ENCODE results near the gene DNAH7. TPM values are rescaled to one million over a fixed set of nuclear protein-coding genes. Genes with fewer than 3 reads are reported as not detected.

DNAH7 gene
- total and polyA plus RNA-seq, 2 donors (not counting 3 experiments of a cell fraction or from before 2014, with no cell fraction given), result 0.15 to 0.24 TPM

GRCh38 chr2:195716466-195716865 is 352.2 kb downstream of the DNAH7 start:
- CTCF ChIA-PET, result no interaction called here
- dilution Hi-C loops (cut with MboI; ENCODE audit: extremely low pct_ligation_motif_present, low sequenced_read_pairs), result no loop called here
- H4K20me1 ChIP-seq (replicated peaks; ENCODE audit: control insufficient read depth, extremely low read depth, insufficient read depth, low read length), result no peaks in the 10 kb centered on the region

More at GRCh38 chr2:195716466-195716865, 352.2 kb downstream of the DNAH7 start:
- intact Hi-C loops (cut with micrococcal nuclease), result no loop called here
- Histone ChIP-seq H3K27ac (ENCODE audit: insufficient read depth, low read depth, low read length) (no peak overlapping the region), H3K79me2 (ENCODE audit: control insufficient read depth, insufficient read depth, low read length) (no peaks in the 10 kb centered on the region), H3K9ac (replicated peaks; ENCODE audit: extremely low read depth, insufficient read depth, low read length) (no peak overlapping the region), H3K36me3 (ENCODE audit: control insufficient read depth in 2 of 2, extremely low read depth in 1 of 2, insufficient read depth in 2 of 2, low read length in 2 of 2) (no peaks in the 10 kb centered on the region), H3K27me3 (ENCODE audit: control insufficient read depth in 2 of 2, insufficient read depth in 2 of 2, low read length in 2 of 2) (no peaks in the 10 kb centered on the region), H3K4me1 (ENCODE audit: control insufficient read depth, extremely low read depth, insufficient read depth, low read length) (no peaks in the 10 kb centered on the region), H3K9me3 (replicated peaks; ENCODE audit: control insufficient read depth, insufficient read depth, low read length) (no peaks in the 10 kb centered on the region), H3K9me1 (replicated peaks; ENCODE audit: control insufficient read depth, extremely low read depth, insufficient read depth, low read length) (peaks cover 6% of the 10 kb centered on the region), H2AFZ (ENCODE audit: low read depth, low read length) (no peak overlapping the region), H3K4me2 (ENCODE audit: insufficient read depth, low read length) (no peak overlapping the region), H3K4me3 (replicated peaks in 1 of 3; ENCODE audit: insufficient read depth in 1 of 3, low read depth in 1 of 3, low read length in 3 of 3) (no peak overlapping the region)
- no peak for DNase-seq (ENCODE audit: low read depth, low spot score)
- TF ChIP-seq POLR2A (IDR thresholded peaks at IDR 0.05; ENCODE audit: low read depth, low read length) (no peak), JUN (IDR thresholded peaks at IDR 0.05; ENCODE audit: borderline replicate concordance, insufficient read depth, insufficient read length, low read depth) (no peak), POLR2AphosphoS5 (IDR thresholded peaks at IDR 0.05; ENCODE audit: insufficient read depth, low read depth, low read length) (no peak), MAX (IDR thresholded peaks at IDR 0.05; ENCODE audit: insufficient read depth, insufficient read length) (no peak), EZH2 (IDR thresholded peaks at IDR 0.05; ENCODE audit: borderline replicate concordance, low read depth, low read length, severe bottlenecking) (no peak), FOS (IDR thresholded peaks at IDR 0.05; ENCODE audit: borderline replicate concordance, insufficient read depth, low read length) (no peak), GATA2 (IDR thresholded peaks at IDR 0.05; ENCODE audit: insufficient read depth, insufficient read length, low read depth, low read length) (no peak), MYC (IDR thresholded peaks at IDR 0.05; ENCODE audit: low read depth, low read length) (no peak)
- TF ChIP-seq, protein P1, sequence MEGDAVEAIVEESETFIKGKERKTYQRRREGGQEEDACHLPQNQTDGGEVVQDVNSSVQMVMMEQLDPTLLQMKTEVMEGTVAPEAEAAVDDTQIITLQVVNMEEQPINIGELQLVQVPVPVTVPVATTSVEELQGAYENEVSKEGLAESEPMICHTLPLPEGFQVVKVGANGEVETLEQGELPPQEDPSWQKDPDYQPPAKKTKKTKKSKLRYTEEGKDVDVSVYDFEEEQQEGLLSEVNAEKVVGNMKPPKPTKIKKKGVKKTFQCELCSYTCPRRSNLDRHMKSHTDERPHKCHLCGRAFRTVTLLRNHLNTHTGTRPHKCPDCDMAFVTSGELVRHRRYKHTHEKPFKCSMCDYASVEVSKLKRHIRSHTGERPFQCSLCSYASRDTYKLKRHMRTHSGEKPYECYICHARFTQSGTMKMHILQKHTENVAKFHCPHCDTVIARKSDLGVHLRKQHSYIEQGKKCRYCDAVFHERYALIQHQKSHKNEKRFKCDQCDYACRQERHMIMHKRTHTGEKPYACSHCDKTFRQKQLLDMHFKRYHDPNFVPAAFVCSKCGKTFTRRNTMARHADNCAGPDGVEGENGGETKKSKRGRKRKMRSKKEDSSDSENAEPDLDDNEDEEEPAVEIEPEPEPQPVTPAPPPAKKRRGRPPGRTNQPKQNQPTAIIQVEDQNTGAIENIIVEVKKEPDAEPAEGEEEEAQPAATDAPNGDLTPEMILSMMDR (IDR thresholded peaks at IDR 0.05; ENCODE audit: extremely low read depth in 1 of 2, insufficient read depth in 1 of 2, low read depth in 1 of 2, low read length in 2 of 2), result no peak
- BruUV-seq (replicated peaks), result no TSS peak
- POLR2A ChIA-PET, result no interaction called here
- no peak for FAIRE-seq
